Heart left ventricle (tissue), 13 donors: ENCODE data around the gene ABCA12.

ENCODE experiments used
- POLR2A ChIP-seq, 2 donors: fragments of 450-650 bp; IDR thresholded peaks; one replicate each; pipeline ENCODE4 v1.6.1; 2017; ENCODE audit warnings: antibody characterized with exemption in 2 of 2, mild to moderate bottlenecking in 2 of 2, moderate library complexity in 2 of 2
- TF ChIP-seq, protein P1 (sequence below), 12 donors: fragments of 200-600 bp; sonication (generic) in 4 of 12; IDR thresholded peaks; one replicate each; pipeline versions ENCODE4 v1.5.0 to v1.8.0; 2018 to 2022; ENCODE audit warnings: antibody characterized with exemption in 12 of 12, mild to moderate bottlenecking in 5 of 12
- donor health status: ischemic (EF 13 %, LVEDD 7.1; RV severe dilation, severe dysfunction).
- donor health status: DM: no; HTN: yes; CAD: no.
- donor health status: DM: no; HTN: no; CAD: no.
- donor health status: ischemic (EF 25% LVEDD 6.9; RV normal size, moderate dysfunction).
- donor health status: ischemic (EF 25% LVEDD 5.7; RV mildly dilated, moderate dysfunction).
- donor health status: ischemic (EF 35%, LVEDD 5.7; RV mildly dilated, moderate dysfunction).
- donor health status: nonischemic (EF 11% LVEDD 7.7; RV severe dilation, severe dysfunction).
- donor health status: DM: yes; HTN: yes; CAD: no.
- donor health status: PGD.
- donor health status: ischemic (EF 29% LVEDD 5.4; RV normal size, mild dysfunction).
- donor health status: nonischemic (EF 23%, LVEDD 6.1; RV moderate dilation, normal function).

GRCh38 chr2:215019521-215020145 lies 118.8 kb downstream of the ABCA12 start:
- TF ChIP-seq, protein P1, sequence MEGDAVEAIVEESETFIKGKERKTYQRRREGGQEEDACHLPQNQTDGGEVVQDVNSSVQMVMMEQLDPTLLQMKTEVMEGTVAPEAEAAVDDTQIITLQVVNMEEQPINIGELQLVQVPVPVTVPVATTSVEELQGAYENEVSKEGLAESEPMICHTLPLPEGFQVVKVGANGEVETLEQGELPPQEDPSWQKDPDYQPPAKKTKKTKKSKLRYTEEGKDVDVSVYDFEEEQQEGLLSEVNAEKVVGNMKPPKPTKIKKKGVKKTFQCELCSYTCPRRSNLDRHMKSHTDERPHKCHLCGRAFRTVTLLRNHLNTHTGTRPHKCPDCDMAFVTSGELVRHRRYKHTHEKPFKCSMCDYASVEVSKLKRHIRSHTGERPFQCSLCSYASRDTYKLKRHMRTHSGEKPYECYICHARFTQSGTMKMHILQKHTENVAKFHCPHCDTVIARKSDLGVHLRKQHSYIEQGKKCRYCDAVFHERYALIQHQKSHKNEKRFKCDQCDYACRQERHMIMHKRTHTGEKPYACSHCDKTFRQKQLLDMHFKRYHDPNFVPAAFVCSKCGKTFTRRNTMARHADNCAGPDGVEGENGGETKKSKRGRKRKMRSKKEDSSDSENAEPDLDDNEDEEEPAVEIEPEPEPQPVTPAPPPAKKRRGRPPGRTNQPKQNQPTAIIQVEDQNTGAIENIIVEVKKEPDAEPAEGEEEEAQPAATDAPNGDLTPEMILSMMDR (IDR thresholded peaks at IDR 0.05) = no peak
- TF ChIP-seq POLR2A (IDR thresholded peaks at IDR 0.05) = no peak
